HG03558 (cell line): Measurements from ENCODE around the gene C11orf54.

Source experiments
- ATAC-seq: cut with Tn5 transposase; IDR thresholded peaks from one replicate; pipeline ENCODE4 v1.9.1; 2021; ENCODE audit warnings: moderate number of reproducible peaks; ENCODE audit not compliant: unreplicated experiment; ENCODE audit errors: extremely low read depth

The C11orf54 gene

DNA sequence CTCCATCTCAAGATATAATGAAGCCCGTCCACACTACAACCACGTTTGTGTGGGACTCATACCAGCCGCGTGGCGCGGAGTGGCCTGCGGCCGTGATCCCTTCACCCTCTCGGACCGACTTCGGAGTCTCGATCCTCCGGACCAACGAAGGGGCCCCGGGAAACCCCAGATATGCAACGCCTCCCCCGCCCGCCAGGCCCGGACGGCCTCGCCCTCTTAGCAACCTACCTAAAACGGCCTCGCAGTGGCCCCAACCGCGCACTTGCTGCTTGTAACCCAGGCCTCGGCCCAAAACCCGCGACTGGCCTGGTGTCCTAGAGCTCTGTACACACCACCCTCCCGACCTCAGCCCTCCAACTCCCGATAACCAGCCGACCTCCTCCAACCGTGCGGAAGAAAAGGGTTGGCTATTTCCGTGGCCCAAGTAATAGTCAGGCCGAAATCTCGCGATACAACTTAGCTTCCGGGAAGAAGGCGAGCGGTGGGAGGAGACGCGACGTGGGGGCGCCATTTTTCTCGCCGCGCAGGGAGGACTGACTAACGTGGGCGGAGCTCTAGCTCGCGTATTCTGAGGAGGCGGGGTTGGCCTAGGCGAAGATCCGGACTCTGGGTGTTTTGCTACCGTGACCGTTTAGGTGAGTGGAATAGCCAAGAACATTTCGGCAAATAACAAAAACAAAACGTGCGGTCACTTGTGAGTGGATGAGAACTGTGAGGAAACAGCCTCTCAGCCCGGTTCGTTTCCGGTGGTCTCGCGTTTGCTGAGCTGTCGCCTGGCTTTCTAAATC, at the start of gene C11orf54, which contains the start of gene TAF1D:
TSS of gene C11orf54 (plus strand) at position 579 of the 788 bp plus-strand sequence. CDS start 5,722 bp downstream, outside the sequence.
TSS of gene TAF1D (minus strand) at position 402 of the 788 bp plus-strand sequence. CDS start 2,191 bp downstream, outside the sequence.
- peak; percentile 75 for ATAC-seq

DNA sequence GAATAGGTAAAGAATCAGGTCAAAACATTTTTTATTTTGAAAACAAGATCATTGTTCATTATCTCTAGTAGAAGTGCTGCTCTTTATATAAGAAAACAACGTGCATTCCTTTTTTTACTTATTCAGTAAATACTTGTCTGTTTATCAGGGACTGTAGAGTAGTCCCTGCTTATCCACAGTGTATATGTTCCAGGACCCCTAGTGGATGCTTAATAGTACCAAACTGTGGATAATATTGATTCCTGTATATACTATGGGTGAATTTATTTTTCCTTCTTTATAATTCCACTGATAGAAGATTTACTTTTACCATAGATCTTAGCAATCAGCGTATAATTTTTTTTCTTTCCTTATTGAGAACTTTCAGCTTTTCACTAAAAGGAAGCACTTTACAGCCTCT, 47.4 kb upstream of the C11orf54 start:
- no peak for ATAC-seq

DNA sequence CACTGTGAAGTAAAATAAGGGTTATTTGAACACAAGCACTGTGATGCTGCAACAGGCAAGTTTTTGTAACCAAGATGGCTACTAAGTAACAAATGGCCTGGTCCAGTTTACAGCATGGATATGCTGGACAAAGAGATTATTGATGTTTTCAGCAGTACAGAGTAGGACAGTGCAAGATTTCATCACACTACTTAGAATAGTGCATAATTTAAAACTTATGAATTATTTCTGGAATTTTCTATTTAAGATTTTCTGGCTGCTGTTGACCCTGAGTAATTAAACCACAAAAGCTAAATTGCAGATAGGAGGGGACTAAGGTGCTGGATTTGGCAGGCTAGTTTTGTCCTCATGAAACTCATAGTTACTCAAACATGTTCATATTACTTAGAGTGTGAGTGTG, 46.9 kb upstream of the C11orf54 start:
- ATAC-seq, result no peak

DNA sequence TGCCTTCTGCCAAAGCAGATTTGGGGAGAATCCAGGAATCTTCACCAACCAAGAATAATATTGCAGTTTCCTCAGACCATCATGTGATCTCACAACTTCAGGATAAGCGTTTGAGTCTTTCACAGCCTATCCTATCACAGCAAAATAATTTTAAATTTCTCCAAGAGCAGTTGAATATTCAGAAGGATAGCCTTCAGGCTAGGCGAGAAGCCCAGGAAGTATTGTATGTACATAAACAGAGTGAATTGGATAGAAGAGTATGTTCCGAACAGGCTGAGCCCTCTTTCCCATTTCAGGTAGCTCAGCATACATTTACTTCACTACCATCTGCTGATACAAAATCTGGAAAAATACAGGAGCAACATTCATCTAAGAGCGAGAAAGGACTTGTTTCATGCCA, 43.9 kb upstream of the C11orf54 start:
- no peak for ATAC-seq

DNA sequence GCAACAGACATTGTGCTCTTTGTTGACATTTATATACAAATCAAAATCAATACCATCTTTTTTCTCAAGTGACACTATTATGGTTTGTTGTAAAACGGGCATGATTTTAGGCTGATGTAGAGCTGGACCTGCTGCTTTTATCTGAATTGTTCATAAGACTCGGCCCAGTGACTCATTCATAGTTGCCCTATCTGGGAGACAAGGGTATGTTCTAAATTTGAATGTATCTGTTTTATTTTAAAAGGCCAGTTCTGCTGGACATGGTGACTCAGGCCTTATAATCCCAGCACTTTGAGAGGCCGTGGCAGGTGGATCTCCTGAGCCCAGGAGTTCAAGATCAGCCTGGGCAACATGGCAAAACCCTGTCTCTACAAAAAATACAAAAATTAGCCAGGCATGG, 40.6 kb upstream of the C11orf54 start:
- ATAC-seq, result no peak

DNA sequence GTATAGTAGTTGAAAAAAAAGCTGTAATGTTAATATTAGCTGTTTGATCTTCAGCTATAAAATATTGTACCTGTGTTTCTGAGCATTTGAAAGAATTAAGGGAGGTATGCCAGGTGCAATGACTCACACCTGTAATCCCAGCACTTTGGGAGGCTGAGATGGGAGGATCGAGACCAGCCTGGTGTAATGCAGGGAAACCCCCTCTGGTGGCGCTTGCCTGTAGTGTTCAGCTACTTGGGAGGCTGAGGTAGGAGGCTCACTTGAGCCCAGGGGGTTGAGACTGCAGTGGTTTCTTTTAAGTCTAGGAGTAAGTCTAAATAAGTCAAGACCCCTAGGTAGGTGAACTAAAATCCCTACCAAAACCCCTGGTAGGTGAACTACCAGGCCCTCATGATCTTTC, 37.2 kb upstream of the C11orf54 start:
- ATAC-seq, result no peak

DNA sequence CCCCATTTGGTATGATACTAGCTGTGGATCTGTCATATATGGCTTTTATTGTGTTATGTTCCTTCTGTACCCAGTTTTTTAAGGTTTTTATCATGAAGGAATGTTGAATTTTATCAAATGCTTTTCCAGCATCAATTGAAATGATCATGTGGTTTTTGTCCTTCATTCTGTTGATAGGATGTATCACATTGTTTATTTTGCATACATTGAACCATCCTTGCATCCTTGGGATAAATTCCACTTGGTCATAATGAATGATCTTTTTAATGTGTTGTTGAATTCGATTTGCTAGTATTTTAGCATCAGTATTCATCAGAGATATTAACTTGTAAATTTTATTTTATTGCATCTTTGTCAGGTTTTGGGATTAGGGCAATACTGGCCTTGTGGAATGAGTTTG, 31.2 kb upstream of the C11orf54 start:
- no peak for ATAC-seq

DNA sequence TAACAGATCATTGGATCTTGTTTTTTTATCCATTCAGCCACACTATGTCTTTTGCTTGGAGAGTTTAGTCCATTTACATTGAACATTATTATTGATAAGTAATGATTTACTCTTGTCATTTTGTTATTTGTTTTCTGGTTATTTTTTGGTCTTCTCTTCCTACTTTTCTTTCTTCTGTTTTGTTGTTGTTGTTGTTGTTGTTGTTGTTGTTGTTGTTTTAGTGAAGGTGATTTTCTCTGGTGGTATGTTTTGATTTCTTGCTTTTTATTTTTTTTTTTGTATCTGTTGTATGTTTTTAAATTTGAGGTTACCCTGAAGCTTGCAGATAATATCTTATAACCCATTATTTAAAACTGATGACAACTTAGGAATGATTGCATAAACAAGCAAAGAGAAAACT, 28.8 kb upstream of the C11orf54 start:
- ATAC-seq, result no peak

DNA sequence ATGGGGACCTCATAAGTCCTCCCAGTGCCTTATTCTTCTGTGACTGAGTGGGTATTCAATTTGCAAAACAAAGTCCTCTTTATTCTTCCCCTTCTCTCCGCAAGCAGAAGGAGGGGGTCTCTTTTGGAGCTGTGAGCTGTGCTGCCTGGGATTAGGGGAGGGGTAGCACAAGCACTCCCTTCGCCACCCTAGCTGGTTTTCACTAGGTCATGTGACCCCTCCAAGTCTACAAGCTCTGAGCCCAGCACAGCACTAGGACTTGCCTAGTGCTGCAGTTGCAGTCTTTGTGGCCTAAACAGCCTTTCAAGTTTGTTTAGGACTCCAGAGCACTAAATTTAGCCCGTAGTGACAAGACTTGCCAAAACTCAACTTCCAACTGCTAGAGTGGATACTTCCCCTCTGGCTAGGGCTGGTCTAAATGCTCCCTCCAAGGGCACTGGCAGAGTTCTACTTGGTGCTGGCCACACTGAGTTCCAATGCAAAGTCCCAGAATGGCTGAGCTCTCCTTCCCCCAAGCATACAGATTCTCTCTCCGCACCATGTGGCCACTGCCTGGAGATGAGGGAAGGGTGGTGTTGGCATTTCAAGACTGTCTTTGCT, 25.6 kb upstream of the C11orf54 start:
- ATAC-seq, result no peak

DNA sequence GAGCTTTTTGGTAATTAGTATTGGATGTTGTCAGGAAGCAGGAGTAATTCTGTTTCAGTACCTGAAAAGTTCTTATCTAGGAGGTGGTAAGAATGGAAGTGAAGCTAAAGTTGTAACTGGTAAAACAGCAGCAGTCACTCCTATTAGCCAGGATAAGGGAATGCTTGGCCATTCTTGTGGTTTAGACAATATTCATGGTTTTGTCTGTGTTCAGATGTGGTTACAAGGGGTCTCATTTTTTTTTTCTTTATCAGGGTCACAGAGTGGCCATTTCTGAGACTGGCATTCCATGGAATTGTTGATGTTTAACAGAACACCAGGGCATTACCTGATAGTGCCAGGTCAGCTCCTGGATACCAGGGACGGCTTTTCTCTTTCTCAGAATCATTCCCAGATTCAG, 24.0 kb upstream of the C11orf54 start:
- no peak for ATAC-seq

DNA sequence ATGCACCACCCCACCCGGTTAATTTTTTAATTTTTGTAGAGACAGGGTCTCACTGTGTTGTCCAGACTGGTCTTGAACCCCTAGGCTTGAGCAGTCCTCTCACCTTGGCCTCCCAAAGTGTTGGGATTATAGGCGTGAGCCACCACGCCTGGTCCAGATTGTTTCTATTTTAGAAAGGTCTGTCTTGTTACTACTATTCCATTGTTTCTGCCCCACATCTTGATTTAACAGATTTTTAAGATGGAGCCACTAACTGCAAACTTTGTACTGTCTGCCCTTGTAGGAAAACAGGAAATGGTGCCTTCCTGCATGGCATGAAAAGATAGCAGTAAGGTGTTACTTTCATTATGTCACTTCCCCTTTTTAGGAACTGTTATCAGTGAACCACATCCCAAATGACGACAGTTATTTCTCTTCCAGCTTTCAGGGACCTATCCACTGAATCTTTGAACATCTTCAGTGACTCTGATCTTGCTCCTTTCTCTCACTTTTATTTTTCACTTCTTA, 23.4 kb upstream of the C11orf54 start:
- peak; percentile 86 for ATAC-seq

DNA sequence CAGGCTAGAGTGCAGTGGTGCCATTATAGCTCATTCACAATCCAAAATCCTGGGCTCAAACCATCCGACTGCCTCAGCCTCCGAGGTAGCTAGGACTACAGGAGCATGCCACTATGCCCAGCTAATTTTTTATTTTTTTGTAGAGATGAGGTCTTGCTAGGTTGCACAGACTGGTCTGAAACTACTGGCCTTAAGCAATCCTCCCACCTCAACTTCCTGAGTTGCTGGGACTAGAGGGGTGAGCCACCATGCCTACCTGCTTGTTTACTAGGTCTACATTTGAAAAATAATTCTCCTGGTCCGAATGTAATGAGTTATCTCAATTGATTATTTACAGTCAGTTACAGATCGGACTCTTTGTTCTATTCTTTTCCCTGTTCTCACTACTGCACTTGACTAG, 22.2 kb upstream of the C11orf54 start:
- ATAC-seq, result no peak

DNA sequence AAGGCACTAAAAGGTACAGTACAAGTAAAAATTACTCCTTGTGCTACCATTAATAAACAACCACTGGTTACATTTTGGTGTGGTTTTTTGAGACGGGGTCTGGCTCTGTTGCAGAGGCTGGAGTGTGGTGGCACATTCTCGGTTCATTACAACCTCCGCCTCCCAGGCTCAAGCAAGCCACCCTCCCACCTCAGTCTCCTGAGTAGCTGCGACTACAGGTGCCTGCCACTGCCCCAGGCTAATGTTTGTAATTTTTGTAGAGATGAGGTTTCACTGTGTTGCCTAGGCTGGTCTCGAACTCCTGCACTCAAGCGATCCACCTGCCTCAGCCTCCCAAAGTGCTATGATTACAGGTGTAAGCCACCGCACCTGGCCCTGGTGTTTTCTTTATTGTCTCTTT, 20.9 kb upstream of the C11orf54 start:
- ATAC-seq, result no peak

DNA sequence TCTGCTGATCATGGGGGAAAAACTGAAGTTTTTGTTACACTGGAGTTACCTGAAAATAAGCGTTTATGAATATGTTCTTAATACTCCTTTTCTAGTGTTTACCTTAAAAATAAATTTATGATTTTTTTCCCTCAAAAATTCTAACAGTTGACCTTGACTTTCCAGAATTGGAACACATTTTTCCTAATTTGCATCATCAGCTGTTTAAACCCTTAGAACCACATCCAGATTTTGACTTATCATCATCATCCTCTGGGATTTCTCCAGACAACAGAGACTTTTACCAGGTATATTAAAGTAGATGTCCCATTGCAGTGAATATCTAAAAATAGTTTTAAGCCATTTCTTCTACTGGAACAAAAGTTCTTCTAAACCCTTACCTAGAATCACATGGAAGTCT, 17.4 kb upstream of the C11orf54 start:
- ATAC-seq, result no peak

DNA sequence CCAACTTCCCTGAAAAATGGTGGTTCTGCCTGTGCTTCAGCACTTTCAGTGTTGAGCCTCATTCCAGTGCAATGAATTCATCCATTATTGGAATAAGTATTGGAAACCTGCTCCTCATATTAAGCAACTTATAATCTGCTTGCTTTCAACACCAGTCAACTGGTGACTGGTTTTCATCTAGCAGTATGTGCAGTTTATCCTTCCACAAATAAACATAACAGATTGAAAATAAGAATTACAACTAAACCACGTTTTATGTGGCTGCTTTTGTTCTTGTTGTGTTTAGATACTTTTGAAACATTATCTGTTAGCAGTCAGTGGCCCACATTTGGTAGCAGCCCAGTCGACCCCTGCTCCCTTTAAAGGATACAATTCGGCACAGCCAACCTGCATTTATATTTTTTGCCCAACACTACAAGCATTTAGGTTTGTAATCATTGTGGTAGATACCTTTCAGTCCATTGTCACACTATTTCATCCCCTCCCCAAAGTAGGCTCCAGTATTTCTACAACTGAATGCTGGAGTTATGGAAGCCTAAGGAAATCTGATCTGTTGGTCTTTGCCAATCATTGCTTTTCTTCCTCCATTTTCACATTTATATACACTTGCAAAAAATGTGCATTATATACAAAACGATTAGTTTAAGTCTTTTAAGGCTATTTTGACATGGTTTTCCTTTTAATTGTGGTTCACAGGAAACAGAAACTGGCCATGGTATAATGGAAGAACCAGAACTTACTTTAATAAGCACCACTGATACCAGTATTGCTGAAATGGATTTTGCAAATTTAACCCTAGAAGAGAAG, 13.3 kb upstream of the C11orf54 start:
- no peak for ATAC-seq

DNA sequence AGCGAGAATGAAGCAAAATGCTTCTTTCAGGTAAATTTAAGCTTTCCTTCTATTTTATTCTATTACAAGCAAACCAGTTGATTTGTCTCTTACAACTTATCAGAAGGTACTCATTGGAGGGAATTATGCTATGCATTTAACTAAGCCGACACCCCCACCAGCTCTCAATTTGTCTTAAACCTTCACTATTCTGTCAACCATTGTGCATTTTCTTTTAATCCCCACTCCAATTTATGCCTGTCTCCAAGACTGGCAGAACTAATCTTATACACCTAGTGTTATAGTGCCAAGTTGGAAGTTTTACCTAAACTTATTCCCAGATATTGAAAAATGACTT, 12.7 kb upstream of the C11orf54 start:
- ATAC-seq, result no peak

DNA sequence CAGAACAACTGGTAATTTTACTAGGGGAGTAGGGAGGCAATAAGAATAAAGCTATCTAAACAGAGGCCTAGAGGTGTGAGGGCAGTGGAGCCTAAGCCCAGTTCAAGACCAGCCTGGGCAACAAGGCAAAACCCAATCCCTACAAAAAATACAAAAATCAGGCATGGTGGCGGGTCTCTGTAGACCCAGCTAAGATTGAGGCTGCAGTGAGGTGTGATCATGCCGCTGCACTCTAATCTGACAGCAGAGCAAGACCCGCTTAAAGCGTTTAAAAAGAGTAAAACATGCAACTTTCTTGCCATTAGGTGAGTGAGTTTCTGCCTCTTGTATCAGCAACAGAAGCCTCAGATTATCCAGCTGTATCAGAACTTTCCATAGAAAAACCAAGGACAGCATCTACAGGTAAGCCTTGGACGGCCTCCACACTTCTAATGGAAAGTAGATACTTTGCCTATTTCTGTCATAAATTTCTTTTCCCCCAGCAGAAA, 12.3 kb upstream of the C11orf54 start:
- ATAC-seq, result no peak

DNA sequence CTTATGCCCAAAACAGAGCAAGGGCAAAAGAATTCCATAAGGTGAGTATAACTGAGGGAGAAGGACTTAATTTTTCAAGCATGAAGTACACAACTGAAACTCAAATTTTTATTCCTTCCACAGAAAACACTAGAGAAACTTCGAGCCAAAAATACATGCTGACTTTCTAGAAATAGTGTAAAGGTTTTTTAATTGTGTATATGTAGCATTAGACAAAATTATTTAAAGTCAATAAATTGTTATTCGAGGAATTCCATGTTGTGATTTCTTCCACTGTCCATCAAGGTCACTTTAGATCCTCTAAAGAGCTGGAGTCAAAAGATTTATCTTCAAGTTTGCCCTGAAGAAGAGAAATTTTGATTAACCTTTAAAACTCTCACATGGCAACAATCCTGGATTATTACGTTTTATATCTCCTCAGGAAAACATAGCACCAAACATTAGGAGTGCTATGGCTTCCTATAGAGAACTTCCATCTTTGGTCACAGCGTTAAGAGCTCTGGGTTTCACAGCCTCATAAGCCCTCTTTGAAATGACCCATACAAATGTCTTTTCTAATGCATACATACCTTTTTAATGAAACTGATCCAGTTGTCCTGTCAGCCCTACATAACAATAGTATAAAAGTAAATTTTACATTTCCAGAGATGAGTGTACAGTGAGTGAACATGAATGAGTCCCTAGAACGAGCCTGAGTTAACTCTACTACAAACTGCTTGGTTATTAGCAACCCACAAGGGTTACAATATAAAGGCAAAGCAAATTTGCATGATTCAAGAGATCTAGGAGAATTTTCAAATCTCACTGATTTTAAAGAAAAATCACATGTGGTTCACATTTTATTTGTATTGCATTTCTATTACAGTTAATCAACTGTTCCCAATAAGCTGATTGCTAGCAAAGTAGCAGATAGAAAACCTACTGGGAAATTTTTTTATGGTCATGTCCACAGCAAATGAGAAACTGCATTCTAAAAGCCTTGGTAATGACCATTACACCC, 11.1 kb upstream of the C11orf54 start:
- no peak for ATAC-seq

DNA sequence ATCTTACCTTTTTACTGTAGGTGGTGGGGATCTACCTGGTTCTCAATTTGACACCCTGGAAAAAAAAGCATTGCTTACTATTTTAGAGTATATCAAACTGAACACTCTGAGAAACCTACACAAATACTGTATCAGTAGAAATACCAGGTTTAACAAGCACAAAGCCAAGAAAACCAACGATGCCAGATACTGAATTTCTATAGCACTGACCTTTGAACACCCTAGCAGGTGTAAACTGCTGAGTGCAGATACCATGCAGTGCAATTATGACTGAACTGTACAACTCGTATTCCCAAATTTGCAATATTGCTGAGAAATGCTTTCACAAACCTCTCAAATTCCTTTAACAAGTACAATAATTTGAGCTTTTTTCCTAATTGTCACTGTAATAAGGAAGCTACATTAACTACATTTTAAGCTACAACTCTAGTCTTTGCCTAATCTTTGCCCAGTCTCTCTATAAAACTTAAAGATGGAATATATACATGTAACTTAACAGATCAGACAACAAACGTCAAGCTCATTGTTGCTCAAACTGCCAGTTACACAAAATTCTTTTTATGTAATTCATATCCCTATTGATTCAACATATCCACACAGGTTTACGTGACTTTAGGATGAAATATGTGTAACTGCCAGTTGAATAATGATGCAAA, 9.1 kb upstream of the C11orf54 start:
- no peak for ATAC-seq
